Liver (tissue), 9 donors: Measurements from ENCODE around the gene FDX1. TPM values are rescaled to one million over a fixed set of nuclear protein-coding genes. Genes with fewer than 3 reads are reported as not detected.
A peak's percentile ranks its signal among the peaks of the same experiment; 100 is the strongest.
"Not testable (repeated sequence)": the region's sequence is repeated elsewhere in the genome, so short reads cannot be mapped to it uniquely, and the experiment has no call there.

Source experiments
- DNase-seq: peaks from one replicate; pipeline ENCODE4 v3.0.0-alpha.2; 2017; ENCODE audit warnings: low spot score
- H3K27ac ChIP-seq, 2 donors: one replicate each; pipeline ENCODE4 v1.7.0; 2013; ENCODE audit warnings: inconsistent platforms in 2 of 2, low read length in 2 of 2, control low read depth in 1 of 2, low read depth in 1 of 2, mild to moderate bottlenecking in 1 of 2
- H3K27me3 ChIP-seq, 4 donors: one replicate each; pipeline versions ENCODE4 v1.6.1 to v1.7.0; 2013; ENCODE audit warnings: low read length in 3 of 4, inconsistent platforms in 1 of 4, mild to moderate bottlenecking in 1 of 4, moderate library complexity in 1 of 4; ENCODE audit not compliant: control insufficient read depth in 4 of 4, insufficient read depth in 4 of 4
- H3K36me3 ChIP-seq, 4 donors: one replicate each; pipeline versions ENCODE4 v1.6.1 to v1.7.0; 2013; ENCODE audit warnings: low read length in 3 of 4, mild to moderate bottlenecking in 3 of 4, low read depth in 1 of 4, moderate library complexity in 1 of 4; ENCODE audit not compliant: control insufficient read depth in 4 of 4, insufficient read depth in 3 of 4
- H3K4me1 ChIP-seq, 4 donors: one replicate each; pipeline versions ENCODE4 v1.6.1 to v1.7.0; 2013; ENCODE audit warnings: low read length in 3 of 4, mild to moderate bottlenecking in 3 of 4, moderate library complexity in 1 of 4; ENCODE audit not compliant: control insufficient read depth in 4 of 4, insufficient read depth in 4 of 4
- H3K4me3 ChIP-seq, 3 donors: one replicate each; pipeline versions ENCODE4 v1.6.1 to v1.7.0; 2013; ENCODE audit warnings: low read length in 3 of 3, control low read depth in 1 of 3, low read depth in 1 of 3, mild to moderate bottlenecking in 1 of 3
- H3K9ac ChIP-seq, 2 donors: one replicate each; pipeline ENCODE4 v1.7.0; 2013; ENCODE audit warnings: low read length in 2 of 2, mild to moderate bottlenecking in 2 of 2, moderate library complexity in 2 of 2, control low read depth in 1 of 2, low read depth in 1 of 2
- H3K9me3 ChIP-seq, 4 donors: one replicate each; pipeline versions ENCODE4 v1.6.1 to v1.7.0; 2013; ENCODE audit warnings: low read length in 3 of 4; ENCODE audit not compliant: control insufficient read depth in 4 of 4
- CTCF ChIP-seq: fragments of 150-350 bp; IDR thresholded peaks from 2 replicates; pipeline ENCODE4 v1.5.1; 2017; ENCODE audit warnings: improper control_type of control experiment, low read depth, low read length; ENCODE audit not compliant: missing input control
- EGR1 ChIP-seq, 2 donors: IDR thresholded peaks; 2 replicates each; pipeline ENCODE4 v1.6.1; 2016 to 2018; ENCODE audit warnings: antibody characterized with exemption in 2 of 2, low read depth in 2 of 2
- FOXA1 ChIP-seq: IDR thresholded peaks from 2 replicates; pipeline ENCODE4 v1.6.1; 2016; ENCODE audit warnings: antibody characterized with exemption
- FOXA2 ChIP-seq: IDR thresholded peaks from 2 replicates; pipeline ENCODE4 v1.6.1; 2016; ENCODE audit warnings: antibody characterized with exemption
- GABPA ChIP-seq, 2 donors: IDR thresholded peaks in 1 of 2; conservative IDR thresholded peaks in 1 of 2; 2 replicates each; pipeline ENCODE4 v1.6.1; 2016; ENCODE audit warnings: antibody characterized with exemption in 2 of 2, mild to moderate bottlenecking in 1 of 2, moderate library complexity in 1 of 2
- HNF4A ChIP-seq, 2 donors: conservative IDR thresholded peaks; 2 replicates each; pipeline ENCODE4 v1.6.1; 2016; ENCODE audit warnings: antibody characterized with exemption in 2 of 2, mild to moderate bottlenecking in 2 of 2
- HNF4G ChIP-seq: IDR thresholded peaks from 2 replicates; pipeline ENCODE4 v1.6.1; 2016; ENCODE audit warnings: antibody characterized with exemption
- NR2F2 ChIP-seq: IDR thresholded peaks from 2 replicates; pipeline ENCODE4 v1.6.1; 2016; ENCODE audit warnings: antibody characterized with exemption
- RAD21 ChIP-seq, 2 donors: IDR thresholded peaks; 2 replicates each; pipeline ENCODE4 v1.6.1; 2016; ENCODE audit warnings: antibody characterized with exemption in 2 of 2, mild to moderate bottlenecking in 2 of 2
- RXRA ChIP-seq, 2 donors: IDR thresholded peaks; 2 replicates each; pipeline ENCODE4 v1.6.1; 2017 to 2018; ENCODE audit warnings: antibody characterized with exemption in 2 of 2, mild to moderate bottlenecking in 1 of 2
- YY1 ChIP-seq: IDR thresholded peaks from 2 replicates; pipeline ENCODE4 v1.6.1; 2016; ENCODE audit warnings: antibody characterized with exemption, mild to moderate bottlenecking
- ZBTB33 ChIP-seq: IDR thresholded peaks from 2 replicates; pipeline ENCODE4 v1.6.1; 2016; ENCODE audit warnings: antibody characterized with exemption
- WGBS: extraction: QIAGEN DNeasy Blood & Tissue Kit; methylation state at CpG from one replicate; pipeline ENCODE4 v1.1.7; 2013; 5-methylcytosine and 5-hydroxymethylcytosine counted together
- polyA plus RNA-seq, 2 donors: library from polyadenylated mRNA; stranded (reverse) in 1 of 2; unstranded in 1 of 2; fragments of 200-250 nt in 1 of 2; fragments of >200 nt in 1 of 2; fragmentation: Nextera tagmentation in 1 of 2; extraction: Ambion mirVana in 1 of 2; gene quantifications; one replicate each; pipeline versions ENCODE4 v1.2.1 to v1.2.3, GENCODE V29; 2013 to 2015
- total RNA-seq, 2 donors: library from RNA; depleted of rRNA; stranded (reverse); fragments of >200 nt; gene quantifications; one replicate each; pipeline ENCODE4 v1.2.3, GENCODE V29; 2014
- donor health status: healthy.
- donor health status: healthy.
- donor health status: healthy.
- donor health status: healthy.
- donor health status: healthy.

FDX1 gene
- total RNA-seq (10 to 100 TPM in 1 of 2 donors, 1 to 10 TPM in 1; 6.8 to 17.8 TPM), polyA plus RNA-seq (10 to 100 TPM; 16.3 to 28.8 TPM)

GRCh38 chr11:110429731-110430266 lies at the start of gene FDX1:
Gene FDX1 (plus strand): TSS chr11:110429948. CDS start chr11:110430121, 173 bp downstream.
- WGBS, result under 1% methylated on average over 65 of the region's 65 CpGs
- TF ChIP-seq GABPA (IDR thresholded peaks at IDR 0.05 in 1 of 2, conservative IDR thresholded peaks at IDR 0.05 in 1 of 2) (peak in 1 of 2 donors; percentile 34), RXRA (IDR thresholded peaks at IDR 0.05) (peak in 1 of 2 donors; percentile 15), FOXA2 (no peak), ZBTB33 (no peak), CTCF (peak; percentile 47), YY1 (no peak), EGR1 (IDR thresholded peaks at IDR 0.05; ENCODE audit: low read depth in 2 of 2) (peak; percentile 98 to 99), RAD21 (IDR thresholded peaks at IDR 0.05) (peak in 1 of 2 donors; percentile 13), FOXA1 (no peak)
- DNase-seq, result peak; percentile 78
- H3K27ac ChIP-seq, result peak within 1 kb of the TSS; percentile 94 to 98
- no peaks in the 10 kb centered on the region for H3K27me3 ChIP-seq
- H3K4me1 ChIP-seq, result peaks cover 6 to 38% (median 34%) of the 10 kb centered on the region in 4 donors
- no peaks in the 10 kb centered on the region for H3K9me3 ChIP-seq
- H3K9ac ChIP-seq, result peak within 1 kb of the TSS; percentile 63 to 91
- peak within 1 kb of the TSS; percentile 51 to 80 (median 79) for H3K4me3 ChIP-seq
- H3K36me3 ChIP-seq, result no peaks in the 10 kb centered on the region

- Histone ChIP-seq H3K27ac (no peak overlapping the region), H3K27me3 (no peaks in the 10 kb centered on the region), H3K36me3 (no peaks in the 10 kb centered on the region), H3K4me3 (no peak overlapping the region), H3K9ac (no peak overlapping the region), H3K4me1 (peaks cover 0 to 9% (median 4%) of the 10 kb centered on the region in 4 donors), H3K9me3 (no peaks in the 10 kb centered on the region)
- DNase-seq, result no peak
- 95% methylated on average over 4 of the region's 4 CpGs for WGBS
- TF ChIP-seq ZBTB33, result no peak
- no peak for TF ChIP-seq HNF4A (conservative IDR thresholded peaks at IDR 0.05)
- no peak for TF ChIP-seq YY1
- TF ChIP-seq NR2F2, result no peak
- TF ChIP-seq HNF4G, result no peak
- TF ChIP-seq CTCF, result no peak
Observed at GRCh38 chr11:110380836-110381622, 48.7 kb upstream of the FDX1 start.

DNA sequence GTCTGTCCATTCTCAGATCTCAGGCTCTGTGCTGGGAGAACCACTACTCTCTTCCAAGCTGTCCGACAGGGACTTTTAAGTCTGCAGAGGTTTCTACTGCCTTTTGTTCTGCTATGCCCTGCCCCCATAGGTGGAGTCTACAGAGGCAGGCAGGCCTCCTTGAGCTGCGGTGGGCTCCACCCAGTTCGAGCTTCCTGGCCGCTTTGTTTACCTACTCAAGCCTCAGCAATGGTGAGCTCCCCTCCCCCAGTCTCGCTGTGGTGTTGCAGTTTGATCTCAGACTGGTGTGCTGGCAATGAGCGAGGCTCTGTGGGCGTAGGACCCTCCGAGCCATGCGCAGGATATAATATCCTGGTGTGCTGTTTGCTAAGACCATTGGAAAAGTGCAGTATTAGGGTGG lies 41.5 kb upstream of the FDX1 start:
- not testable (repeated sequence) for H3K4me1 ChIP-seq, H3K9ac ChIP-seq, H3K27ac ChIP-seq, H3K36me3 ChIP-seq, H3K9me3 ChIP-seq, H3K27me3 ChIP-seq, H3K4me3 ChIP-seq, DNase-seq
- 88% methylated on average over 9 of the region's 9 CpGs for WGBS
